Parathyroid adenoma (tissue), 2 donors: Measurements from ENCODE around the gene PPM1H.

Experiments
- H2AFZ ChIP-seq: fragments of 300-600 bp; sonication (generic); one replicate; pipeline ENCODE4 v1.7.0; 2017; ENCODE audit warnings: antibody characterized with exemption, mild to moderate bottlenecking
- H3K27ac ChIP-seq: fragments of 300-600 bp; sonication (generic); one replicate; pipeline ENCODE4 v1.7.0; 2017
- H3K27me3 ChIP-seq: fragments of 300-600 bp; sonication (generic); one replicate; pipeline ENCODE4 v1.7.0; 2017; ENCODE audit warnings: low read length; ENCODE audit not compliant: control insufficient read depth, insufficient read depth
- H3K36me3 ChIP-seq: fragments of 300-600 bp; sonication (generic); one replicate; pipeline ENCODE4 v1.7.0; 2017; ENCODE audit warnings: low read length; ENCODE audit not compliant: control insufficient read depth, insufficient read depth
- H3K4me1 ChIP-seq: fragments of 300-600 bp; sonication (generic); one replicate; pipeline ENCODE4 v1.7.0; 2017; ENCODE audit warnings: control low read depth
- H3K4me2 ChIP-seq: fragments of 300-600 bp; sonication (generic); one replicate; pipeline ENCODE4 v1.7.0; 2017; ENCODE audit warnings: low read length
- H3K4me3 ChIP-seq: fragments of 300-600 bp; sonication (generic); one replicate; pipeline ENCODE4 v1.7.0; 2017; ENCODE audit warnings: low read depth, low read length
- H3K79me2 ChIP-seq: fragments of 300-600 bp; sonication (generic); one replicate; pipeline ENCODE4 v1.7.0; 2017; ENCODE audit warnings: control low read depth
- H3K9ac ChIP-seq: fragments of 300-600 bp; sonication (generic); one replicate; pipeline ENCODE4 v1.7.0; 2017; ENCODE audit warnings: mild to moderate bottlenecking
- H3K9me3 ChIP-seq: fragments of 300-600 bp; sonication (generic); one replicate; pipeline ENCODE4 v1.7.0; 2017; ENCODE audit warnings: low read length; ENCODE audit not compliant: control insufficient read depth
- CTCF ChIP-seq: fragments of 300-600 bp; sonication (generic); IDR thresholded peaks from one replicate; pipeline ENCODE4 v1.7.0; 2017; ENCODE audit warnings: antibody characterized with exemption, mild to moderate bottlenecking
- donor health status: primary hyperparathyroidism.

Gene PPM1H

DNA sequence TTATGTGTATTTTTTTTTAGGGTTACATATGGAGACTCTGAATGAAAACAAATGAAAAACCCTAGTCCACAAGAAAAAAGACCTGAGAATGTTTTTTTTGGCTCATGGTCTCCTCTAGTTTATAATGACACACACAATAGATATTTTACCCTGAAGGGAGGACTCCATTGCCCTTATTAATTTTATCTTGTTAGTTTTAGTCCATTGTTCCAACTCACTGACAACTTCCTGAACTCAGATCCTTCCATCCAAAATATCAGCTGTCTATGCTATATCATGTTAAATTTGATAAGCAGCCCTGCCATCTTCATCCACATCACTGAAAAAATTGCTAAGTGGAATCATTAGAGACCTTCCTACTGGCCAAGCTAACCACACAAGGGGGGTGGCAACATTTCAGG is 236.2 kb downstream of the PPM1H start:
- Histone ChIP-seq H3K27me3 (no peaks in the 10 kb centered on the region), H2AFZ (no peak overlapping the region), H3K9ac (no peak overlapping the region), H3K4me3 (no peak overlapping the region), H3K4me2 (no peak overlapping the region), H3K36me3 (no peaks in the 10 kb centered on the region), H3K4me1 (peaks cover 5% of the 10 kb centered on the region), H3K79me2 (no peaks in the 10 kb centered on the region), H3K9me3 (no peaks in the 10 kb centered on the region), H3K27ac (no peak overlapping the region)
- TF ChIP-seq CTCF = no peak

DNA sequence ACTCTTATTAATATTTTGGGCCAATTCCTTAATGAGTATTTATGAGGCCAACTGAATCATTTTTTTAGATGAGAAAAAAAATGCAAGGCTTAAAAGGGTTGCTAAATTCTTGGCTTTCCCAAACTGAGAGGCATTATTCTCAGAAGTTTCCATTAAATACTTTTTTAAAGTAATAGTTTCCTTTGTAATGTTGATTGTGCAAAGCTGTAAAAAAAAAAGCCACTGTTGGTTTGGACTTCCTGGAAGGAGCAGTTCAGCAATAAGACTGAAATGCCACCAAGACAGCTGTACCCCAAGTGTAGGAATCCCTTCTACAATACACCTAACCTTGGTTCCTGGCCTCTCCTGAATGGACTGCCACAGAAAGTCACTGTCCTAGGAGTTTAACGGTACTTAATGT is 237.1 kb downstream of the PPM1H start:
- no peak overlapping the region for H3K4me3 ChIP-seq
- H3K4me1 ChIP-seq = peaks cover 2% of the 10 kb centered on the region
- H3K36me3 ChIP-seq = no peaks in the 10 kb centered on the region
- TF ChIP-seq CTCF = no peak
- H3K4me2 ChIP-seq = no peak overlapping the region
- no peak overlapping the region for H3K9ac ChIP-seq
- no peaks in the 10 kb centered on the region for H3K9me3 ChIP-seq
- H3K27ac ChIP-seq = no peak overlapping the region
- no peak overlapping the region for H2AFZ ChIP-seq
- no peaks in the 10 kb centered on the region for H3K79me2 ChIP-seq
- no peaks in the 10 kb centered on the region for H3K27me3 ChIP-seq

- Histone ChIP-seq H3K4me2 (no peak overlapping the region), H3K9ac (no peak overlapping the region), H3K4me3 (no peak overlapping the region), H3K79me2 (no peaks in the 10 kb centered on the region), H3K9me3 (no peaks in the 10 kb centered on the region), H3K27me3 (no peaks in the 10 kb centered on the region), H2AFZ (no peak overlapping the region), H3K36me3 (no peaks in the 10 kb centered on the region), H3K4me1 (no peaks in the 10 kb centered on the region), H3K27ac (no peak overlapping the region)
- TF ChIP-seq CTCF = no peak
These were observed 239.3 kb downstream of the PPM1H start for GRCh38 chr12:62695696-62696095.

DNA sequence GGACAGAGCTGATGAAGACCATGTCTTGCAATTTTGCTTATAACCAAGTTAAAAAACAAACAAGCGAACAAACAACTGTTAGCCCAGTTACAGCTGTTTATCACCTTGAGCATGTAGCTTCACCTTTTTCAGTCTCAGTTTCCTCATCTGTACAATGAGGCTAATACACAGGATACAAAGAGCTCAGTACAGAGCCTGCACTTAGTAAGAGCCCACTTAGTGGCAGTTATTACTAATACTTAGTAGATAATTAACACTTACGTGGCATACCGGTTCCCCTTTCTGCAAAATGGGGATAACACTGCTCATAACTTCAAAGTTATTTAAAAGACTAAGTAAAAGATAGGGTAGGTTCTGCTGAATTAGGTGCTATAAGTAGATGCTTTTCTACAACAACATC is 240.3 kb downstream of the PPM1H start:
- Histone ChIP-seq H3K4me3 (no peak overlapping the region), H3K4me2 (no peak overlapping the region), H3K4me1 (no peaks in the 10 kb centered on the region), H3K27ac (no peak overlapping the region), H3K27me3 (no peaks in the 10 kb centered on the region), H3K9me3 (no peaks in the 10 kb centered on the region), H2AFZ (no peak overlapping the region), H3K79me2 (no peaks in the 10 kb centered on the region), H3K36me3 (no peaks in the 10 kb centered on the region), H3K9ac (no peak overlapping the region)
- no peak for TF ChIP-seq CTCF

DNA sequence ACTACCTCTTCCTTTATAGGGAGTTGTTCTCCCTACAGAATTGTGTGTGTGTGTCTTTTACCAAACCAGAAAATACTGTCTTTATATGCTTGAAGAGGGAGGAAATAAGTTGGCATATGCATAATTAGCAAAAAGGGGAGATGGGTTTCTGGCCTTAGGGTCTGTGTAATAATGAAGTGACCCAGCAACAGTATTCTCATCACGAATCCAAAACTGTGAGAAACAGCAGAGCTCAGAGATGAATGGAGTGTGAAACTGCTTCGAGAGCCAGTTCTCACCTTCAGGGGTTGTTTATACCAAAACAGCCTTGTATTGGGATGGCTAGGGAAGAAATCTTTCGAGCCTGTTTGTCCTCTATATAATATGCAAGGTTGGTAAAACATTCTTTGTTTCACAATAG is 240.8 kb downstream of the PPM1H start:
- no peaks in the 10 kb centered on the region for H3K9me3 ChIP-seq
- H3K4me3 ChIP-seq = no peak overlapping the region
- no peak for TF ChIP-seq CTCF
- no peak overlapping the region for H2AFZ ChIP-seq
- no peaks in the 10 kb centered on the region for H3K27me3 ChIP-seq
- no peak overlapping the region for H3K4me2 ChIP-seq
- no peaks in the 10 kb centered on the region for H3K36me3 ChIP-seq
- H3K9ac ChIP-seq = no peak overlapping the region
- H3K4me1 ChIP-seq = no peaks in the 10 kb centered on the region
- no peak overlapping the region for H3K27ac ChIP-seq
- H3K79me2 ChIP-seq = no peaks in the 10 kb centered on the region
